ENCODE measurements around the gene PADI1. TPM values are rescaled to one million over a fixed set of nuclear protein-coding genes. Genes with fewer than 3 reads are reported as not detected.

The PADI1 gene
- total RNA-seq, 1 experiment from 2014 or later: 0.02 TPM

GRCh38 chr1:17273096-17273495, 68.2 kb downstream of the PADI1 start:
- DNase-seq (ENCODE audit: low spot score): no peak

GRCh38 chr1:17274186-17275170, 69.5 kb downstream of the PADI1 start:
- DNase-seq (ENCODE audit: low spot score): peak; percentile 49

- peak; percentile 95 for DNase-seq (ENCODE audit: low spot score)
These were observed 71.6 kb downstream of the PADI1 start for GRCh38 chr1:17276568-17276967.

- no peak for DNase-seq (ENCODE audit: low spot score)
These were observed 72.7 kb downstream of the PADI1 start for GRCh38 chr1:17277511-17278159.

- no peak for DNase-seq (ENCODE audit: low spot score)
These were observed 74.3 kb downstream of the PADI1 start for GRCh38 chr1:17278996-17279830.

GRCh38 chr1:17280436-17280835, 75.5 kb downstream of the PADI1 start:
- no peak for DNase-seq (ENCODE audit: low spot score)

GRCh38 chr1:17280894-17281293, 76.0 kb downstream of the PADI1 start:
- DNase-seq (ENCODE audit: low spot score): no peak

GRCh38 chr1:17281775-17282181, 76.8 kb downstream of the PADI1 start:
- DNase-seq (ENCODE audit: low spot score): no peak

GRCh38 chr1:17282836-17283235, 77.9 kb downstream of the PADI1 start:
- no peak for DNase-seq (ENCODE audit: low spot score)

GRCh38 chr1:17286646-17287045, 81.7 kb downstream of the PADI1 start:
- no peak for DNase-seq (ENCODE audit: low spot score)

- DNase-seq (ENCODE audit: low spot score): peak; percentile 82
These were observed 82.3 kb downstream of the PADI1 start for GRCh38 chr1:17287130-17287776.

GRCh38 chr1:17289721-17290120, 84.8 kb downstream of the PADI1 start:
- peak; percentile 76 for DNase-seq (ENCODE audit: low spot score)

GRCh38 chr1:17290553-17290952, 85.6 kb downstream of the PADI1 start:
- DNase-seq (ENCODE audit: low spot score): no peak

- no peak for DNase-seq (ENCODE audit: low spot score)
These were observed 87.6 kb downstream of the PADI1 start for GRCh38 chr1:17292299-17293160.

GRCh38 chr1:17293681-17294425, 88.9 kb downstream of the PADI1 start:
- DNase-seq (ENCODE audit: low spot score): no peak

GRCh38 chr1:17295292-17295691, 90.4 kb downstream of the PADI1 start:
- no peak for DNase-seq (ENCODE audit: low spot score)

Data from H4 (cell line).